ENCODE results near the gene ZNF524.

ZNF524 gene

DNA sequence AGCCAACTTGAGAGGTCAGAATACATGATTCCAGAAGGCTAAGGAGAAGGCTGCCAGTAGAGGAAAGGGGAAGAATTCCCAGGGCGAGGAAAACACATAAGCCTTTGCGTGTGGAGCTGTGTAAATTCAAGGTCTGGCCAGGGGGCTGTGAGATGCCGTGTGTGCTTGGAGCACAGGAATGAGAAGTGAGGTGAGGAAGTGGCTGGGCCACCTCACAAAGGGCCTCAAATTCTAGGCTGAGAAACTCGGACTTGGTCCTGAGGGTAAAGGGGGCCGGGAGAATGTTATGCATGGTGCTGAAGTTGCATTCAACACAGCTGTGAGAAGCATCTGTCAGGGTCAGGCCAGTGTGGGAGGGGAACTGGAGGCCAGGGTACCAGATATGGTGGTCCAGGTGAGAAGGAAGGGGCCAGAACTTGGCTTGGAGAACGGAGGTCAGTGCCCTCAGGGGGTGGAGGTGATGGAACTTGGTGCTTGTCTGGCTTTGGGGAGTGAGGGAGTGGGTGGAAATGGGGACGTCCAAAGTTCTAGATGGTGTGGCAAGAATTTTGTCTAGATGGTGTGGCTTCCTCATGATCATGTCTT lies 35.9 kb downstream of the ZNF524 start:
- Histone ChIP-seq H4K20me1 (ENCODE audit: insufficient read depth, low read length) (no peaks in the 10 kb centered on the region), H2AFZ (ENCODE audit: low read length) (no peak overlapping the region)

DNA sequence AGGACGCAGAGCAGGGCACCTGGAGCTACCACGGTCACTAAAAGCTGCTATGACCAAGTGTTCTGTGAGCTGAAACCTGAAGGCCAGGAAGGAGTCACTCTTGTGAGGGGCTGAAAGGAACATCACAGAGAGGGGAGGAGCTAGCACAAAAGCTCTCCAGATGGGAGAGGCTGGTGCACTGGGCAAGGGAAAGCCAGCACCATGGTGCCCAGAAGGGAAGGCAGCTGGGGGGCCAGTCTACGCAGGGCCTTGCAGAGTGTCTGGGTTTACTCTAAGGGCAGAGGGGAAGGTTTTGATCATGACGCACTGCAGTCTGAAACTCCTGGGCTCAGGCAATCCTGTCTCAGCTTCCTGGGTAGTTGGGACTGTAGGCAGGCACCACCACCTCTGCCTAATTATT lies 36.6 kb downstream of the ZNF524 start:
- Histone ChIP-seq H3K79me2 (ENCODE audit: low read length) (peaks cover 39% of the 10 kb centered on the region), H3K4me3 (ENCODE audit: low read length) (no peak overlapping the region), H2AFZ (ENCODE audit: low read length) (no peak overlapping the region), H3K27me3 (replicated peaks; ENCODE audit: insufficient read depth, low read length) (no peaks in the 10 kb centered on the region), H3K36me3 (replicated peaks; ENCODE audit: insufficient read depth, low read length) (no peaks in the 10 kb centered on the region), H3K27ac (ENCODE audit: low read length) (no peak overlapping the region), H3K9me3 (replicated peaks; ENCODE audit: insufficient read depth, low read length) (no peaks in the 10 kb centered on the region), H3K9me2 (replicated peaks; ENCODE audit: insufficient read depth, low read length) (no peaks in the 10 kb centered on the region), H4K20me1 (ENCODE audit: insufficient read depth, low read length) (no peaks in the 10 kb centered on the region), H3K4me1 (ENCODE audit: low read length) (peaks cover 19% of the 10 kb centered on the region), H3K4me2 (ENCODE audit: low read depth, low read length) (peak overlapping the region; percentile 95; the same call in 1 of the 2 replicates), H3F3A (ENCODE audit: insufficient read depth, low read length) (peaks cover 28% of the 10 kb centered on the region), H3K9ac (ENCODE audit: low read length) (no peak overlapping the region)
- DNase-seq, result no peak
- TF ChIP-seq EZH2phosphoT487 (IDR thresholded peaks at IDR 0.05; ENCODE audit: low read length) (no peak), CTCF (IDR thresholded peaks at IDR 0.05; ENCODE audit: low read length) (no peak)

More for the DNA sequence above, 35.9 kb downstream of the ZNF524 start:
- Histone ChIP-seq H3K9me2 (replicated peaks; ENCODE audit: insufficient read depth, low read length) (no peaks in the 10 kb centered on the region), H3K4me2 (ENCODE audit: low read depth, low read length) (peak overlapping the region; percentile 95), H3K27me3 (replicated peaks; ENCODE audit: insufficient read depth, low read length) (no peaks in the 10 kb centered on the region), H3K4me3 (ENCODE audit: low read length) (peak overlapping the region; percentile 99), H3K36me3 (replicated peaks; ENCODE audit: insufficient read depth, low read length) (no peaks in the 10 kb centered on the region), H3K79me2 (ENCODE audit: low read length) (peaks cover 34% of the 10 kb centered on the region), H3K9me3 (replicated peaks; ENCODE audit: insufficient read depth, low read length) (no peaks in the 10 kb centered on the region), H3K27ac (ENCODE audit: low read length) (no peak overlapping the region), H3F3A (ENCODE audit: insufficient read depth, low read length) (peaks cover 23% of the 10 kb centered on the region), H3K9ac (ENCODE audit: low read length) (peak overlapping the region; percentile 98; the same call in 1 of the 2 replicates), H3K4me1 (ENCODE audit: low read length) (peaks cover 19% of the 10 kb centered on the region)
- no peak for DNase-seq
- TF ChIP-seq EZH2 (optimal IDR thresholded peaks at IDR 0.05; ENCODE audit: low read depth, low read length) (no peak), CTCF (IDR thresholded peaks at IDR 0.05; ENCODE audit: low read length) (no peak), EZH2phosphoT487 (IDR thresholded peaks at IDR 0.05; ENCODE audit: low read length) (no peak)

DNA sequence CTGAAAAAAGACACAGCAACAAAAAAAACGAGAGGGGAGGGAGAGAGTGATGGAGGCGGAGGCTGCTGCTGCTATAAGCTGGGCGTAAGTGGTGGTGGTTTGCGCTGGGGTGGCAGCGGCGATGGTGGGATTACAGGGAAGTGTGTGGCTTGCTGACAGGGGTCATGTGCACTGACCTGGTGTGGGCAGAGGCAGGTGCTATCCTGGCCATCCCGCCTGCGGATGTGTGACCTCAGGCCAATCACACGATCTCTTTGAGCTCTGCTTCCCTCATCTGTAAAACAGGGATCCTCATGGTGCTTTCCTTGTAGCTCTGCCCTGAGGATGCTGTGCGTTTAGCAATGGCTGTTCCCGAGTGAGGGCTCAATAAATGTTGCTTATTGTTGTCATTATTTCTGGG lies 37.4 kb downstream of the ZNF524 start:
- Histone ChIP-seq H4K20me1 (ENCODE audit: insufficient read depth, low read length) (no peaks in the 10 kb centered on the region), H3K4me3 (ENCODE audit: low read length) (no peak overlapping the region), H3K36me3 (replicated peaks; ENCODE audit: insufficient read depth, low read length) (no peaks in the 10 kb centered on the region), H3F3A (ENCODE audit: insufficient read depth, low read length) (peaks cover 30% of the 10 kb centered on the region), H3K9me2 (replicated peaks; ENCODE audit: insufficient read depth, low read length) (no peaks in the 10 kb centered on the region), H3K27ac (ENCODE audit: low read length) (no peak overlapping the region), H3K4me2 (ENCODE audit: low read depth, low read length) (no peak overlapping the region), H2AFZ (ENCODE audit: low read length) (no peak overlapping the region), H3K9ac (ENCODE audit: low read length) (no peak overlapping the region), H3K9me3 (replicated peaks; ENCODE audit: insufficient read depth, low read length) (no peaks in the 10 kb centered on the region), H3K27me3 (replicated peaks; ENCODE audit: insufficient read depth, low read length) (no peaks in the 10 kb centered on the region), H3K79me2 (ENCODE audit: low read length) (peaks cover 39% of the 10 kb centered on the region), H3K4me1 (ENCODE audit: low read length) (peaks cover 24% of the 10 kb centered on the region)
- TF ChIP-seq CTCF (IDR thresholded peaks at IDR 0.05; ENCODE audit: low read length) (no peak), EZH2phosphoT487 (IDR thresholded peaks at IDR 0.05; ENCODE audit: low read length) (no peak), EZH2 (optimal IDR thresholded peaks at IDR 0.05; ENCODE audit: low read depth, low read length) (no peak)
- DNase-seq, result no peak
